ENCODE results near the gene TAS1R3. TPM values are rescaled to one million over a fixed set of nuclear protein-coding genes. Genes with fewer than 3 reads are reported as not detected.

TAS1R3 gene
- total and polyA plus RNA-seq, 12 donors, result 0.16 to 3.1 (median 0.37) TPM

- no peaks in the 10 kb centered on the region for H3K27me3 ChIP-seq
- WGBS, 2 donors, result 85 to 87% methylated on average over 24 of the region's 24 CpGs
- DNase-seq, result no peak
- H3K4me3 ChIP-seq, result no peak overlapping the region
- ATAC-seq, result peak in 2 of 8 donors; percentile 4
- no peaks in the 10 kb centered on the region for H3K9me3 ChIP-seq
- TF ChIP-seq, protein P1, sequence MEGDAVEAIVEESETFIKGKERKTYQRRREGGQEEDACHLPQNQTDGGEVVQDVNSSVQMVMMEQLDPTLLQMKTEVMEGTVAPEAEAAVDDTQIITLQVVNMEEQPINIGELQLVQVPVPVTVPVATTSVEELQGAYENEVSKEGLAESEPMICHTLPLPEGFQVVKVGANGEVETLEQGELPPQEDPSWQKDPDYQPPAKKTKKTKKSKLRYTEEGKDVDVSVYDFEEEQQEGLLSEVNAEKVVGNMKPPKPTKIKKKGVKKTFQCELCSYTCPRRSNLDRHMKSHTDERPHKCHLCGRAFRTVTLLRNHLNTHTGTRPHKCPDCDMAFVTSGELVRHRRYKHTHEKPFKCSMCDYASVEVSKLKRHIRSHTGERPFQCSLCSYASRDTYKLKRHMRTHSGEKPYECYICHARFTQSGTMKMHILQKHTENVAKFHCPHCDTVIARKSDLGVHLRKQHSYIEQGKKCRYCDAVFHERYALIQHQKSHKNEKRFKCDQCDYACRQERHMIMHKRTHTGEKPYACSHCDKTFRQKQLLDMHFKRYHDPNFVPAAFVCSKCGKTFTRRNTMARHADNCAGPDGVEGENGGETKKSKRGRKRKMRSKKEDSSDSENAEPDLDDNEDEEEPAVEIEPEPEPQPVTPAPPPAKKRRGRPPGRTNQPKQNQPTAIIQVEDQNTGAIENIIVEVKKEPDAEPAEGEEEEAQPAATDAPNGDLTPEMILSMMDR (IDR thresholded peaks at IDR 0.05), result no peak
- peaks cover 0 to 27% (median 7%) of the 10 kb centered on the region in 9 donors for H3K36me3 ChIP-seq
- intact Hi-C loops (cut with DNase I), result no loop called here
- H3K4me1 ChIP-seq, result peaks cover 27 to 54% (median 47%) of the 10 kb centered on the region in 9 donors
- H3K27ac ChIP-seq, result peak overlapping the region in 3 of 10 donors; percentile 16 to 50 (median 36)
These were observed 12.8 kb downstream of the TAS1R3 start for GRCh38 chr1:1343811-1344421.

DNA sequence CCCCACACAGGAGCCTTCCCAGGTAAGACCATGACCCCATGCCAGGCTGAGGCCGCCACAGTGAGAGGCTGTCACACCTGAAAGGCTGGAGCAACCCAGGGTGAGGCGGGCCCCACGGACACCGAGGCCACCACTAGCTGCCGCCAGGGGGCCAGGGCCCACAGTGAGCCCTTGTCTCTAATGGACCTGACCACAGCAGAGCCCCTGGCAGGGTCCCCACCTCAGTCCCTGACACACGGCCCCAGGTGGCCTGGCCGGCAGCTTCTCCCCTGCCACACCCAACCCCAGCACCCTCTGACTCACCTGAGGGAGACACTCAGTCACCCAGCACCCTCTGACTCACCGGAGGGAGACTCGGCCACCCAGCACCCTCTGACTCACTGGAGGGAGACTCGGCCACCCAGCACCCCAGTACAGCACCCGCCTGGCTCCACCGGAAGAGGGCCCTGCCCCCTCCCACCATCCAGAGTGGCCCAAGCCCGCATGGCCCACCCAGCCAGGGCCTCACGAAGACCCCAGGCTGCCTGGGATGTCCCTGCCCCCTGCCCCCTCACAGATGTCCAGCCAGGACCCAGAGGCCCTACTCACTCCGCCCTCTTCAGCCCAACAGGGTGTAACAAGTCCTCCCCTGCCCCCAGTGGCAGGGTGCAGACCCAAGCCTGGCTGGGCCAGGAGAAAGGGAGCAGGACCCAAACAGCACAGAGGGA is 13.7 kb downstream of the TAS1R3 start:
- H3K36me3 ChIP-seq, result peaks cover 0 to 19% (median 5%) of the 10 kb centered on the region in 9 donors
- TF ChIP-seq, protein P1 (IDR thresholded peaks at IDR 0.05), result peak in 7 of 9 donors; percentile 9 to 32 (median 17)
- no peaks in the 10 kb centered on the region for H3K9me3 ChIP-seq
- ATAC-seq (peak in 1 of 8 donors; percentile 0), DNase-seq (no peak)
- 73 to 82% methylated on average over 15 of the region's 15 CpGs for WGBS, 2 donors
- intact Hi-C loops (cut with DNase I), result loop anchor here in 2 of 10 donors (5.0 kb wide), 1 partner anchor 38 kb away; the partner anchor contains the start of genes ACAP3 (in 2 of the 2) and PUSL1 (in 2 of the 2)
- H3K4me3 ChIP-seq, result no peak overlapping the region
- peak overlapping the region in 3 of 10 donors; percentile 7 to 50 (median 36) for H3K27ac ChIP-seq
- H3K27me3 ChIP-seq, result no peaks in the 10 kb centered on the region
- H3K4me1 ChIP-seq, result peaks cover 27 to 54% (median 47%) of the 10 kb centered on the region in 9 donors

DNA sequence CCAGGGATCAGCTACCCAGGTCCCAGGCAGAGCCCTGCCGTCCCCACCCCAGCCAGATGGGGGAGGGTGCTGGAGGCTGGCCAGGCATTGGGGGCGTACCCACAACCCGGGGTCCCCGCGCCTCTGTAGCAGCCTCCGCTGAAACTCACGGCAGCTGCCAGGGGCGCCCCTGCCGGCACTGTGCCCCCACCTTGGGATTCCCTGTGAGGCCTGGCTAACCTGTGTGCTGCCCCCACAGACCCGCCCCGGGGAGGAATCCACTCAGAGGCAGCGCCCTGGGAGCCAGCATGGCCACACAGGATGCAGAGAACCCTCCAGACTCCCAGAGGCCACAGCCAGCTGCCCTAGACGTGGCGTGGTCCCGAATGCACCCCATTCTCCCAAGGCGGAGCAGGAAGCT is 14.3 kb downstream of the TAS1R3 start:
- Histone ChIP-seq H3K27ac (peak overlapping the region in 3 of 10 donors; percentile 7 to 40 (median 13)), H3K9me3 (no peaks in the 10 kb centered on the region), H3K4me3 (no peak overlapping the region), H3K4me1 (peaks cover 27 to 54% (median 47%) of the 10 kb centered on the region in 9 donors), H3K36me3 (peaks cover 0 to 13% (median under 1%) of the 10 kb centered on the region in 9 donors), H3K27me3 (no peaks in the 10 kb centered on the region)
- TF ChIP-seq, protein P1 (IDR thresholded peaks at IDR 0.05), result no peak
- intact Hi-C loops (cut with DNase I), result loop anchor here in 2 of 10 donors (5.0 kb wide), 1 partner anchor 38 kb away; the partner anchor contains the start of genes ACAP3 (in 2 of the 2) and PUSL1 (in 2 of the 2)
- DNase-seq (no peak), ATAC-seq (no peak)
- 78 to 81% methylated on average over 16 of the region's 16 CpGs for WGBS, 2 donors

DNA sequence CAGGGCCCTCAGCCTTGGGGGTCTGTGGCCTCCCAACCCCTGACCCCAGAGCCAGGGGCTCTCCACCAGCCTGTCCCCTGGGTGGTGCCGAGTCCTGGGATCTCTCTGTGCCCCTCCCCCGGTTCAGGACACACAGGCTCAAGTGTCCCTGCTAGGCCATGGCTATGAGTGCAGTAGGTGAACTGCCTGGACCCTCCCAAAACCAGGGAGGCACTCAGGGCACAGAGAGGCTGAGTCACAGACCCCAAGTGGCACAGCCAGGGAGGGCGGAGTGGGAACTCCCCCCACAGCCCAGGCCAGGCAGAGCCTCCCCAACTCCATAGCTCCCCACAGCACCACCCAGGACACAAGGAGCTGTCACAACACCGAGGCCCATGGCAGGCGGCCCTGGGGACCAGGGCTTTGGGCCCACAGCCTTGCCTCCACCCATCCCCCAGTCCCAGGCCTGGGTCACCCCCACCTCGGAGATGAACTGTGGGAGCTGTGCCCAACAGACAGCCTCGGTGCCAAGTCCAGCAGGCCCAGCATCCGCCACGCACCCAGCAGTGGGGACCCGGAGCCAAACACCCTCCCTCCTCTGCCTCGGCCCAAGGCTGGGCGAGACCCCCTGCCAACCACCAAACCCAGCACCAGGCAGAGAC is 14.9 kb downstream of the TAS1R3 start:
- Histone ChIP-seq H3K4me1 (peaks cover 27 to 54% (median 47%) of the 10 kb centered on the region in 9 donors), H3K9me3 (no peaks in the 10 kb centered on the region), H3K36me3 (peaks cover 0 to 12% (median 0%) of the 10 kb centered on the region in 9 donors), H3K27me3 (no peaks in the 10 kb centered on the region), H3K4me3 (peak overlapping the region in 1 of 10 donors; percentile 2), H3K27ac (peak overlapping the region in 9 of 10 donors; percentile 0 to 85 (median 13))
- TF ChIP-seq, protein P1 (IDR thresholded peaks at IDR 0.05), result no peak
- intact Hi-C loops (cut with DNase I), result loop anchor here in 2 of 10 donors (5.0 kb wide), 1 partner anchor 39 kb away; the partner anchor contains the start of genes ACAP3 (in 2 of the 2) and PUSL1 (in 2 of the 2)
- DNase-seq (peak in 1 of 2 donors; percentile 54), ATAC-seq (peak in 5 of 8 donors; percentile 11 to 37 (median 18))
- WGBS, 2 donors, result 55 to 60% methylated on average over 12 of the region's 12 CpGs
